ENCODE data around the gene BTLA. TPM values are rescaled to one million over a fixed set of nuclear protein-coding genes. Genes with fewer than 3 reads are reported as not detected.
"Not testable (repeated sequence)": the region's sequence is repeated elsewhere in the genome, so short reads cannot be mapped to it uniquely, and the experiment has no call there.

Gene BTLA, protein sequence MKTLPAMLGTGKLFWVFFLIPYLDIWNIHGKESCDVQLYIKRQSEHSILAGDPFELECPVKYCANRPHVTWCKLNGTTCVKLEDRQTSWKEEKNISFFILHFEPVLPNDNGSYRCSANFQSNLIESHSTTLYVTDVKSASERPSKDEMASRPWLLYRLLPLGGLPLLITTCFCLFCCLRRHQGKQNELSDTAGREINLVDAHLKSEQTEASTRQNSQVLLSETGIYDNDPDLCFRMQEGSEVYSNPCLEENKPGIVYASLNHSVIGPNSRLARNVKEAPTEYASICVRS
- under 0.01 and 0.05 TPM in 2 replicates for total RNA-seq

DNA sequence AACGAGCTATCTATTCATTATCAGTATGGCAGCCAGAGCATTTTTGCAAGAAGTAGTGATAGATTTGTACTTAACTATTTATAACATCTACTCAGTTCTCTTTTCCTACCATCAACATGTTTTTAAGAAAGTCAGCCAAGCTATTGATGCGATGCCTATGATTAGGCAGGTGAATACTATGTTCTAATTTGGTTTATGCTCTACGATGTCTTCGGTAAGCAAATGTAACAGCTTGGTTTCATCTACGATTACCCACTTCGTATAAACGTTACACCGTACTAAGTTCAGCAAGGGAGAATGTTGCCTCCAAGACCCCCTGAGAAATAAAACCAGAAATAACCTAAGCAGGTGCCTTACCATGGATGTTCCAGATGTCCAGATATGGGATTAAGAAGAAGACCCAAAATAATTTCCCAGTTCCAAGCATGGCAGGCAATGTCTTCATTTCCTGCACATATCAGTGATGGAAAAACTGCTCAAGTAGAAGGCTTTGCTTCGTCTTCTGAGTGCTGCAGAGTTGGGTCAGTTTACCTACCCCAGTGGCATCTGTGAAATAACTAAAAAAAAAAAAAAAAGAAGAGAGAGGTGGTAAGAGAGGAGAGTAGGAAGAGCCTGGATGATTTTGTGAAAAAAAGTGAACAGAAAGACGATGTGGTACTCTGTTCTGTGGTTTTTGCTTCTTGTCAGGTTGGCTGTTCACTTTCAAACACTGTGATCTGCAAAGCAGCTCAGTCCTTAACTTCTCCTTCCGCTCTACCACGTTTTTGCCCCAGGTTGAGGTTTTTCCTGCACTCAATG lies at the start of gene BTLA:
Gene BTLA, minus strand, starts transcription at position 559 of the 798 bp plus-strand sequence. Its CDS starts 114 bp downstream, at position 445.
- DNase-seq: no peak

DNA sequence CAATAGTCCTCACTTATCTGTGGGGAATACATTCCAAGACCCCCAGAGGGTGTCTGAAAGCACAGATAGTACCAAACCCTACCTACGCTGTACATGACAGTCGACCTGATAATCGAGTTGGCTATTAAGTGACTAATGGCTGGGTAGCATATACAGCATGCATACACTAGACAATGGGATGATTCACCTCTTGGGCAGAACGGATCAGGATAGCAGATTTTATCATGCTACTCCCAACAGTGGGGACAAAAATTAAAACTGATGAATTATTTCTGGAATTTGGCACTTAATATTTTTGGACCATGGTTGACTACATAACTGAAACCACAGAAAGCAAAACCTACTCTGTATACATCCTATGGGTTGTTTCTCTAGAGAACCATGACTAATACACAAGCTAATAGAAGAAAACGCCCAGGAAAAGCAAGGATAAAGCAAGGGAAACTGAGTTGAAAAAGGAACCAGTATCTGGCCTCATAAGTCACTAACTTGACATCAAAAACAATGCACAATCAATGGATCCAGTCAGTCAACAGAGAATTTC lies 47.0 kb upstream of the BTLA start:
- DNase-seq: peak; percentile 61

DNA sequence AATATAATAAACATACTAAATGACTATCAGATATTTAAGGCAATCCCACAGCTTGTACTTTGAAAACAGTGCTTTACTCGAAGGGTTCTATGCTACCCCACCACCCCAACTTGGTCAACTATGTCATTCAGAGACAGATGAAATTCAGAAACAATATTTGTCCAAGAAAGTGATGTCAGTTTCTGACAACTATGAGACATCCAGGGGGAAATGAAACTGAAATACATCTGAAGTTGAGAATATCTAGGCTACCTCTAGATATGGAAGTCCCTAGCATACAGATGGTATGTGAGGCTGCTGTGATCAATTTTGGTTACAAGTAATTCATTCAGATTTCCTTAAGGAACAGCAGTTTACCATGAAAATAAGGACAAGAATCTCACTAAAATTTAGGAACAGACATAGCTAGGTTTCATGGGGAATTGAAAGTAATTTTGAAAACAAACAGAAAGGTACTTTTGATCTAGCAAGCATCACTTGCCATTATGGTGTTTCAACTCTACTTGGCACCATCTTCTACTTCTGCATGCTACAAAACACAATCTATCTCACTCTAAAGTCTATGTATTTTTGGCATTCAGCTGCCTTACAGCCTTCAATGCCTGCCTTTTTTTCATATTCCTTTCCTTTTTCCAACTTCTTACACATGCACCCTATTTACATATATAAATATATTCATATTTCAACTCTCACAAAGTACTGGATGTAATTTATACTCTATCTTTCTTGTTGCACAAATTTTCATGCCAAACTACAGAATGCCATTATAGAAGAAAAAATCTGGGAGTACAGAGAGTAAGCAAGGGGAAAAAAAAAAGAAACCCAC lies 40.8 kb upstream of the BTLA start:
- DNase-seq: no peak

DNA sequence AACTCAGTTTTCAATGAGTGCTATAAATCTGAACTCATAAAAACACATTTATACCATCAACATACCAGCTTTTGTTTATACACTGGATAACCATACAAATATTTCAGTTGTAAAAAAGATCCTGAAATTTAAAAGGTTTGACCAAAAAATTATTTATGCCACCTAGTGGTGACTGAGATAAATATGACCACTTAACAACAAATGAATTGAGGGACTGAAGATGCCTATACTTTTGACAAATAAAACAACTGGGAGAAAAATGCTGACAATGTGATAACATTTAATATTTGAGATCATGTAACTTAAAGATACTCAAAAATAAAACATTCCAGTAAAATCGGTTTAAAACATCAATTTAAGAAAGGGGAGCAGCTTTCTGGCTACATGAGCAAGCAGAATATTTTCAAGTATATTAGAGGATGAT lies 32.1 kb upstream of the BTLA start:
- peak; percentile 66 for DNase-seq

DNA sequence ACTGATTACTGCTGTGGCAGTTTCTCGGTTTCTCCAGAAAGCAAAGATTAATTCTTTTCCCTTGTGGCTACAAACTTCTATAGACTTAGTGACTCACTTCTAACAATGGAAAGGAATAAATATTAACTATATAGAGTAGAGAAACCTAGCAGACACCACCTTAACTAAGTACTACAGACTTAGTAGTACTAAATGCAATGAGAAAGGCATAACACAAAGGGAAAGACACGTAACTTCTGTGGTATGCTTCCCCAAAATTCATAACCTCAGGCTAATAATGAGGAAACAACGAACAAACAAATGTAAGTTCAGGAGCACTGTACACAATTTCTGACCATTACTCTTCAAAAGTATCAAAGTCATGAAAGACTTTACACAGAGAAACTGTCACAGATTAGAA lies 31.3 kb upstream of the BTLA start:
- no peak for DNase-seq

DNA sequence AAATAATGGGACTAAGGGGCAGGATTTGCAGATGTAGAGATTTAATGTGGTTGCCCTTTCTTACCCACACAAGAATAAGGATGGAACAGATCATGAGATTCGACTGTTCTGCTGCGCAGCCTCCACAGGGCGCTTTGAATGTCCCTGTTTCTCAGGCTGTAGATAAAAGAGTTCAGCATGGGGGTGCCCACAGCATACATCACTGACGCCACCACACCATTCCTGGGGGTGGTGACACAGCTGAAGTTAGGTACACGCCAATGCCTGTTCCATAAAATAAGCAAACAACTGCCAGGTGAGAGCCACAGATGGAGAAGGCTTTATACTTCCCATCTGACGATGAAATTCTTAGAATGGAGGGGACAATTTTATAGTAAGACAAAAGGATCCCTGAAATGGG lies 24.9 kb upstream of the BTLA start:
- DNase-seq: not testable (repeated sequence)

DNA sequence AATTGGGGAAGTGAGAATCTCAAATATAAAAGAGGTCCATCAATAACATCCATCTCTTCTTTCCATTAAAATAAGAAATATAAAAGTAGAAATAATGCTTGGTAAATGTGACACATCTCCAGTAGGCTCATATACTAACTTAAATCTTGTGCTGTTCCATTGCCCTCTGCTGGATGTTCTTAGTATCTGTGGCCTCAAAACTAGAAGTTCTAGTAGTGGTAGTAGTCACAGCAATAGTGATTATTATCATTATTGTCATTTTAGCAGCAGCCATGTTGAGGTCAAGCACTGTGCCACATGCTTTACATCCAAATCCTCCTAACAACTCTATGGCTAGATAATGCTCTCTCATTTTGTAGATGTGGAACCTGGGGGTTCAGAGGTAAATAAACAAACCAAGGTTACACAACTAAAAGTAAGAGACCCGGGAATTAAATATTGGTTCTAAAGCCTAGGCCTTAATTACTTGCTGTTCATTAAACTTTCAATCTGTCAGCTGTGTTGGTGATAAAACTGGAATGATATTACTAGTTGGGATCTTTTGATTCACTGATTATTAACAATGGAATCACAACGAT lies 20.2 kb upstream of the BTLA start:
- peak; percentile 82 for DNase-seq

DNA sequence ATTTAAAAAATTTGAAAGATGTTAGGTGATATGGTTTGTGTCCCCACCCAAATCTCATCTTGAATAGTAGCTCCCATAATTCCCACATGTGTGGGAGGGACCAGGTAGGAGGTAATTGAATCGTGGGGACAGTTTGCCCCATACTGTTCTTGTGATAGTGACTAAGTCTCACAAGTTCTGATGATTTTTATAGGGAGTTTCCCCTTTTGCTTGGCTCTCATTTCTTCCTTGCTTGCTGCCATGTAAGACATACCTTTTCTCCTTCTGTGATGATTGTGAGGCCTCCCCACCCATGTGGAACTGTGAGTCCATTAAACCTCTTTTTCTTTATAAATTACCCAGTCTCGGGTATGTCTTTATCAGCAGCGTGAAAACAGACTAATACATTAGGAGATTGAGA lies 19.7 kb upstream of the BTLA start:
- DNase-seq: not testable (repeated sequence)

DNA sequence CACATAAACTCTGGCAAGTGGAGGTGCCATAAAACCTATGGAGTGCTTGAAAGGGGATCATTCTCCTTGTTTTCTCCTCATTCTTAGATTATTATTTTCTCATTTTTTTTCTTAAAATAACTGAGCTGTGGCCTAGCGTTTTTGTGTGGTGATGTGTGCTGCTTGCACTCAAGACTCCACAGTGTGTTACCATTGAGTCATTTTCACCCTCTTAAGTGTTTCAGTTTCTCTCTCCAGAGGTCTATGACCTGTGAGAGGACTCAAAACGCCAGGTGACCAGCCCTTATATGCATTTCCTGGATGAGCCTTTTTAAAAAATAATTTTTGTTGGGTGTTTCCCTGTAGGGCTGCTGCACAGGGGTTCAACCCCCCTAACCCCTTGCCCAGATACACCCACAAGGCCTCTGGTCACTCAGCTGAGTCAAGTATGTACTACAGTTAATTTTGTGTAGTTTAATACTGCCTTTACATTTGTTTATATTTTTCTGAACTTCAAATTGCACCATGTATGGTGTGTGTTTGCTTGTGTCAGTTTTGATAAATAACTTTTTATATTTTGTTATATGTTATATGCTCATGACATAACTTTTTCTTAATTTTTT lies 15.4 kb upstream of the BTLA start:
- no peak for DNase-seq

DNA sequence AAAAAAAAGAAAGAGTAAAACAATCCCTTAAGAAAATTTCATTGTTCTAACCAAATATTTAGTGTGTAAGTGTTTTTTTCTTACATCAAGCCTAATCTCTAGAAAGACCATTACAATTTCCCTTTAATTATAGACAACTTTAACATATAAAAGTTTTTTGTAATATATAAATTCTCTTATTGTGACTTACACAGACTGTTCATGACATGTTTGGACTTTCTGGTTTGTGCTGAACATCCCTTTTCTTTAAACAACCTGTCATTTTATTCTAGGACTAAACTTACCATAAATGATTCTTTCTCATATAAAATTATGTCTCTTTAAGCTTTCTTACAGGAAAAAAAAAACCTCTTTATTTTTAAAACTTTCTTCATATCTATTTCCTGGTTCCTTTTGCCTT lies 13.0 kb upstream of the BTLA start:
- DNase-seq: no peak

DNA sequence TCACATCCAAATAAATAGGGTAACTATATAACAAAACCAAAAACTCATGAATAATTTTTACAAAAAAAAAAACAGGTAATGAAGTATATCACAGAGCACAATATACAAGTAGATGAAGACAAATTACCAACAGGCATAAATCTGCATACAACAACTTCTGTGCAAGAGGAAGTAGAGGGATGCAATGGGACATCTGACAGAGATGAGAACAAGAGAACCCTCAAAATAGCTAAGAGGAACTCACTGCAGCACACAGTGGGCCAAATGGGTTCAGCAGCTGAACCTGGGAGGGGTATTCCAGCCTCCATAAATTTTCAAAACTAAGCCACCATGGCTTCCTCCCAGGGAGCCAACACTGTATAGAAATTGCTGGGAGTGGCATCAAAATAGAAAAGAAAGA lies 9.6 kb upstream of the BTLA start:
- DNase-seq: no peak

DNA sequence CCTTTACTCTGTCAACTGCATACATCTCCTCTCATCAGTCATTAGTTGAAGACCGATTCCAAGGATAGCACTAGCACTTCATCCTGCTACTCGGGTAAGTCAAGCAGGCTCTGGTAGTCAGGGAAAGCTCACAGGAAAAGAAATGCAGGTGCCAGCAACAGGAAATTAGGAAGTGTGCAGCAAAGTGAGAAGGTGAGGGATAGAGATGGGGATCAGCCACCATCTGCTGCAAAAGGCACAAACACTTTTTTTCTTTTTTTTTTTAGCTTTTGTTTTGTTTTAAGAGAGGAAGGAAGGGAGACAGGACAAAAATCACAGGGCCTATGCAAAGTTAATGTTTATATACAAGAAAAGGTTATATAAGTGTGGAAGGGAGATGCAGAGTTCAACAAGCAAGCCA lies 9.0 kb upstream of the BTLA start:
- peak; percentile 43 for DNase-seq

DNA sequence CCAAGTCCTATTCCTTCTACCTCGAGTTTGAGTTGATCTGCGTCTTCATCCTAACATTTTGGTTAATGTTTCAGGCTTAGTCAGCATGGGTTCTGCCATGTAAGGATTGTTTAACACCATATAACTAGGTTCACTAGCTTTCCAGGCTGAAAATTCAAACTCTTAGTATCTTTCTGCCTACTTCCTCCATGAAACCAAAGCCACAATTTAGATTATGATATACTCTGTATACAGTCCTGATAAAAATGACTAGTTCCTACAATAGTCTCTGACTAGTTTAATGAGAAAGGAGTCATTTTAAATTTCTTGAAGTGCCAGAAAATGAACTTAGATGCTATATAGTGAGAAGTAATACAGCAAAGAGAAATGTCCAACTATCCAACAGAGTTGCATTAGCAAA lies 6.6 kb upstream of the BTLA start:
- no peak for DNase-seq

DNA sequence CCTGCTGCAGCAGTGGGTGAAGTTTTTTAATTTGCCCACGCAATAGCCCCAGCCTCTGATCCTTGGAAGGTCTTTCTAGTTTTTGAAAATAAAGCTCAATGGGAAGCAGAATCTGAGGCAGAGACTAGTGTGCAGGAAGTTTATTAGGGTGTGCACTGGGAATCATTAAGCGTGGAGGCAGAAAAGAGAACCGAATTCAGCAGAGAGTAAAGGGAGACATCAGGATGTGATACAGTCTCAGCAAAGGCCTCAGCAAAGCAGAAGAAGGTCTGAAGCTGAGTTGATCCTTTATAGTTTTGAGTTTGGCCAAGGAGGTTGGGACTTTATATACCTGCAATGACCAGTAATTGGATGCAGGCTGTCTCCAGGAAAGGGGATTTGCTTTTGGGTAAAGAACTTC lies 4.9 kb upstream of the BTLA start:
- no peak for DNase-seq

DNA sequence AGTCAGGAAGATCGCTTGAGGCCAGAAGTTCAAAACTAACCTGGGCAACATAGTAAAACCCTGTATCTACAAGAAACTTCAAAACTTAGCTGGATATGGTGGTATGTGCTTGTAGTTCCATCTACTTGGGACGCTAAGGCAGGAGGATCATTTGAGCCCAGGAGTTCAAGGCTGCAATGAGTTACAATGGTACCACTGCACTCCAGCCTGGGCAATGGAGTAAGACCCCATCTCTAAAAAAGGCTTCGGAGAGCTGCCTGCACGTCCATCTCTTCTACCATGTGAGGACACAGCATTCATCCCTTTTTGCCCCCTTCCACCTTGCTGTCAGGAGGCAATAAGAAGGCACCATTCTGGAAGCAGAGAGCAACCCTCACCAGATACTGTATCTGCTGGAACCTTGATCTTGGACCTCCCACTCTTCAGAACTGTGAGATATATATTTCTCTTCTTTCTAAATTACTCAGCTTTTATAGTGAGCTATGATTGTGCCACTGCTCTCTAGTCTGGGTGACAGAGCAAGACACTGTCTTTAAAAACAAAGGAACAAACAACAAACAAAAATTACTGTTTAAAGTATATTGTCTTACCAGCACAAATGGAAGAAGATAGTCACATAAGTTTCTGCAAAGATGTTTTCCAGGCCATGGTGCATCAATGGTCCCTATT lies 4.2 kb upstream of the BTLA start:
- DNase-seq: no peak

DNA sequence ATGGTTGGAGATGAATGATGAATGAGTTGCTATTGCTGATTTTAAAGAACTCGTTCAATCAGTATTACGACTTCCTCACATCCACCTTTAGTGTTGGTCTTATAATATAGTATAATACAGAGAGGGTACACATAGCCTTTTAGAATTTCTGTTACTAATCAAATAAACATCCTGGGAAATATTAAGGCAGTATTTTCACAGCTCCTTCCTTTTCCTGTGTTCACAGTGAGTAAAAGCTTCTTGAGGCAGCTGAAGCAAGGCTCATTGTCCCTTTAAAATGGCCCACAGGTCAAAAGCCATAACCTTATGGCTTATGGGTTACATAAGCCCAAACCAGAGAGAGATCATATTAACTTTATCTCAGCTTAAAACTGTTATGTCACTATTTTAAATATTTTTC lies 1.3 kb upstream of the BTLA start:
- peak; percentile 82 for DNase-seq

DNA sequence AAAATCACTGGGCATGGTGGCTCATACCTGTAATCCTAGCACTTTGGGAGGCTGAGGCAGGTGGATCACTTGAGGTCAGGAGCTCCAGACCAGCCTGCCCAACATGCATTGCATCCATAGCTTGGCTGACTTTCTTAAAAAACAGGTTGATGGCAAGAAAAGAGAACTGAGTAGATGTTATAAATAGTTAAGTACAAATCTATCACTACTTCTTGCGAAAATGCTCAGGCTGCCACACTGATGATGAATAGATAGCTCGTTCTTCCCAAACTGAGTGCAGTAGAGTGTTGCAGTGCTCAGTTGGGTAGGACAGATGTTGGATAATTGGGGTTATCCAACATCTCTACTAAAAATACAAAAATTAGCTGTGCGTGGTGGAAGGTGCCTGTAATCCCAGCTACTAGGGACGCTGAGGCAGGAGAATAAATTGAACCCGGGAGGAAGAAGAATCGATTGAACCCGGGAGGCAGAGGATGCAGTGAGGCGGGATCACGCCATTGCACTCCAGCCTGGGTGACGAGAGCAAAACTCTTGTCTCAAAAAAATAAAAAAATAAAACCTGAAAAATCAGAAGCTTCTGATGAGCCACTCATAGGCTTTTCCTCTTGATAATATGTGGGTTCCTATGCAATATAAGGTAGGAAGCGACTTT lies 1.2 kb downstream of the BTLA start:
- no peak for DNase-seq

DNA sequence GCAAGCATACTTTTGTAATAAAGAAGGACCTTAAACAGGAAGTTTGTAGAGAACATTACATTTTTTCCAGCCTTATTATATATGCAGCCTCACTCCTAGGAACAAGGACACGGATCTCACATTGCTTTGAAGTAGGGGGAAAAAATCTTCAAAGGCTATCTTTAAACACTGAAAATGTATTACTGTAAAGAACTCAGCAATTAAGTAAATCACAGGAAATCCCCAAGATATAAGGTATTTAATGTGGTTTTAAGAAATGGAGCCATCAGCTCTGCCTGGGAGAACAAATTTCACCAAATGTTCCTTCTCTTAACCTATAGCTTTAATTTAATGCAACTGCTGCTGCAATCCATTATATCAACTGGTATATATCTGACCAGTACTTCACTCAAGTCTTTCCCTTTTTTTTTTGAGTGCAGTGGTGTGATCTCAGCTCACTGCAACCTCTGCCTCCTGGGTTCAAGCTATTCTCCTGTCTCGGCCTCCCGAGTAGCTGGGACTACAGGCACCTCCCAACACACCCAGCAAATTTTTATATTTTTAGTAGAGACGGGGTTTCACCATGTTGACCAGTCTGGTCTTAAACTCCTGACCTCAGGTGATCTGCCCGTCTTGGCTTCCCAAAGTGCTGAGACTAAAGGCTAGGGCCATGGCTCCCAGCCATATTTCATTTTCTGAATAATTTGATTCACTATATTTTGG lies 2.8 kb downstream of the BTLA start:
- no peak for DNase-seq

DNA sequence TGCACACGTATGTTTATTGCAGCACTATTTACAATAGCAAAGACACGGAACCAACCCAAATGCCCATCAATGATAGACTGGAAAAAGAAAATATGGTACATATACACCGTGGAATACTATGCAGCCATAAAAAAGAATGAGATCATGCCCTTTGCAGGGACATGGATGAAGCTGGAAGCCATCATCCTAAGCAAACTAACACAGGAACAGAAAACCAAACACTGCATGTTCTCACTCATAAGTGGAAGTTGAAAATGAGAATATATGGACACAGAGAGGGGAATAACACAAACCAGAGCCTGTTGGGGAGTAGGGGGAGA lies 4.9 kb downstream of the BTLA start:
- not testable (repeated sequence) for DNase-seq

DNA sequence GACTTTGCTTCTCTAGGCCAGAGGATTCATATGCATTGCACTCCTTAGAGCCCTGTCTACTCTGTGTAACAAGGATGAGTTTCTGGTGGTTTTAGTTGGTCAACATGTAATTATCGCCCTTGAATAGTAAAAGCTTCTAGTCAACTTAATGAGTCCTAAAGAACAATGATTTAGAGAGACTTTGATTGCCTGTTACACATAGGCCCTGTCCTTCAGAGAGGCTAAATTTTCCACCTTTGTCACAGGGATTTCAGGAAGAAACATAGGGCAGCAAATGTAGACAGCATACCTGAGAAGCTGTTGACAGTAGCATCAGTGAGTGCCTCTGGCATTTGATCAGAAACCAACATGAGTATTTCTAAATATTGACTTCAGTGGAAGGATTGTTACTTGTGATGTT lies 7.1 kb downstream of the BTLA start:
- DNase-seq: no peak

DNA sequence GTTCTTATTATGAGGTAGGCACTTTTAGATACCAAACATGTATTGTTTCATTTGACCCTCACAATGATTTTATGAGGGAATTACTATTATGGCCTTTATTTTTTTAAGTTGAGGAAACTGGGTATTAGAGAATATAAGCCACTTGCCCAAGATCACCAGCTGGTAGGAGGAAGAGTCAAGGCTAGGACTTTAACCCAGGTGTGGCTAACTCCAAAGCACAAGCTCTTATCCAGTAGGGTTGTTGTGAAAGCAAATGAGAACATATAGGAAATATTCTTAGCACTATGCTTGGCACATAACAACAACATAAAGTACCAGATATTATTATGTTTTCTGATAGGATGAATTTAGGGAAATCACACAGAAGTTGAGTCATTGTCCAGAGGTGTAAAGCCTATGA lies 7.9 kb downstream of the BTLA start:
- DNase-seq: no peak
